GM13976 (cell line): Measurements from ENCODE around the gene SPACA9.

ENCODE experiments used
- DNase-seq: peaks from one replicate; pipeline ENCODE4 v3.0.0; 2012; ENCODE audit warnings: low spot score
- in situ Hi-C: fragments of 300-500 bp; cut with MboI; formaldehyde crosslinking; loops from one replicate; pipeline ENCODE4 v1.12.0; 2022; ENCODE audit warnings: low sequenced_read_pairs, mixed read lengths, inconsistent platforms; ENCODE audit not compliant: unreplicated experiment
- TF ChIP-seq, protein P1 (sequence below): IDR thresholded peaks from 2 replicates; pipeline ENCODE4 v1.5.1; 2012; ENCODE audit warnings: borderline replicate concordance, mild to moderate bottlenecking; ENCODE audit not compliant: insufficient read depth; ENCODE audit errors: extremely low read depth, missing control alignments, control extremely low read depth

Gene SPACA9

DNA sequence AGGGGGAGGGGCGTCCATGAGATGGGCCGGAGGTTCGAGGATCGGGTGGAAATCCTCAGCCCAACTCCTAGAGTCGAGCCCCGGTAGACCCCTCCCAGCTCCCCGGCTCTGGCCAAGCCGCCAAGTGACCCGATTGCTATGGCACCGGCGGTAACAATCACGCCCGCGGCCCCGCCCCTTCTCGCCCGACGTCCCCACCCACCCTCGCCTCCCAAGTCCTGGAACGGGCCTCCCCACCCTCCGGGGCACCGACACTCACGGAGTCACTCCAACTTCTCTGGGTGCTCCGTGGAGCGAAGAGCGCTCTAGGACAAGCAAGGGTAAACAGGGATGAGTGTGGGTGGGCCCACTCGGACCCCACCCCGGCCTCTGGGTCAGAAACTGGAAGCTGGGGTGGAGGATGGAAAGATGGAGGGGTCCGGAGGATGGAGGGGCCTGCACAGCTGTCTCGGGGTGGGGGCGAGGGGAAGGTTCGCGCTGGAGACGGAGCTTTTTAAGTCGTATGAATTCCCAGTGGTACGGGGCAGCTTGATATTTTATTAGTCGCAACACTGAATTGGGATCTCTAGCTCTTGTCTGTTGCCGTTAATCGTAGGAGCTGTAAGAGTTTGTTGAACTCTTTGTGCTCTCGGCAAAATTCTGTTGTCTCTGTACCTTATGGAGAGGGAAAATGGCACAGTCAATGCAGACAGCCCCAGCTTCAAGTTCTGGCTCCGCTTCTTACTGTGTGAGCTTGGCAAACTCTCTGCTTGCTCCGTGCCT, at the start of gene SPACA9:
Gene SPACA9, plus strand, starts transcription at position 204 of the 762 bp plus-strand sequence. CDS start 5,050 bp downstream, outside the sequence.
- TF ChIP-seq, protein P1, sequence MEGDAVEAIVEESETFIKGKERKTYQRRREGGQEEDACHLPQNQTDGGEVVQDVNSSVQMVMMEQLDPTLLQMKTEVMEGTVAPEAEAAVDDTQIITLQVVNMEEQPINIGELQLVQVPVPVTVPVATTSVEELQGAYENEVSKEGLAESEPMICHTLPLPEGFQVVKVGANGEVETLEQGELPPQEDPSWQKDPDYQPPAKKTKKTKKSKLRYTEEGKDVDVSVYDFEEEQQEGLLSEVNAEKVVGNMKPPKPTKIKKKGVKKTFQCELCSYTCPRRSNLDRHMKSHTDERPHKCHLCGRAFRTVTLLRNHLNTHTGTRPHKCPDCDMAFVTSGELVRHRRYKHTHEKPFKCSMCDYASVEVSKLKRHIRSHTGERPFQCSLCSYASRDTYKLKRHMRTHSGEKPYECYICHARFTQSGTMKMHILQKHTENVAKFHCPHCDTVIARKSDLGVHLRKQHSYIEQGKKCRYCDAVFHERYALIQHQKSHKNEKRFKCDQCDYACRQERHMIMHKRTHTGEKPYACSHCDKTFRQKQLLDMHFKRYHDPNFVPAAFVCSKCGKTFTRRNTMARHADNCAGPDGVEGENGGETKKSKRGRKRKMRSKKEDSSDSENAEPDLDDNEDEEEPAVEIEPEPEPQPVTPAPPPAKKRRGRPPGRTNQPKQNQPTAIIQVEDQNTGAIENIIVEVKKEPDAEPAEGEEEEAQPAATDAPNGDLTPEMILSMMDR = no peak
- peak; percentile 74 for DNase-seq
- in situ Hi-C loops = no loop called here

DNA sequence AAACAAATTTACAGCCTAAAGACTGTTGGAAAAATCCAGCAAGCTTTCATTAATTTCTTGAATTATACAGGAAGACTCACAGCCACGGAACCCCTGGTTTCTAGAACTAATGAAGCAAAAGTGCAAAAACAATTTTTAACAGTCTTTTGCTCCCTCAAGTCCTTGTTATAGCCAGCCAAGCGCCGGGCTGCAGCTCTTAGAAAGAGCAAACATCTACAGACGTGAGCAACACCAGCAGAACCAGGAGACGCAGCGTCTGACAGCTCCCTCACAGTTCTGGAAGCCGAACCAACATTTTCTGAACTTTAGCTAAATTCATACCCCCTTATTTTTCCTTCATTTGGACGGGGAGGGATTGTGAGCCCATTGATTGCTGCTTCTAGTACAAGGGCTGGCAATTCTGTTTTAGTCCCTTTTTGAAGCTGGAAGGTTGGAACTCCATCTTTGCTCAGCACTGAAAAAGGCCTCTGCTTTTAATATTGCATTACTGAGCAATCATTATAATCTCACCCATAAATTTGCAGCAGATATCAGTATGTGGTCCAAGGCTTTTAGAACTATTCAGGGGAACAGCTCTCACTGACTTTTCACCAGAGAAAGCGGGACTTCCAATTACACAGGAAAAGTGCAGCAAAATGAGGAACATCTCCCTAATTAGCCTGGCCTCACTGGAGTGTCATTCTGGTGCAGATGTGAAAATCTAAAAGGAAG, 46.4 kb upstream of the SPACA9 start:
- in situ Hi-C loops = no loop called here
- TF ChIP-seq, protein P1 = no peak
- no peak for DNase-seq

DNA sequence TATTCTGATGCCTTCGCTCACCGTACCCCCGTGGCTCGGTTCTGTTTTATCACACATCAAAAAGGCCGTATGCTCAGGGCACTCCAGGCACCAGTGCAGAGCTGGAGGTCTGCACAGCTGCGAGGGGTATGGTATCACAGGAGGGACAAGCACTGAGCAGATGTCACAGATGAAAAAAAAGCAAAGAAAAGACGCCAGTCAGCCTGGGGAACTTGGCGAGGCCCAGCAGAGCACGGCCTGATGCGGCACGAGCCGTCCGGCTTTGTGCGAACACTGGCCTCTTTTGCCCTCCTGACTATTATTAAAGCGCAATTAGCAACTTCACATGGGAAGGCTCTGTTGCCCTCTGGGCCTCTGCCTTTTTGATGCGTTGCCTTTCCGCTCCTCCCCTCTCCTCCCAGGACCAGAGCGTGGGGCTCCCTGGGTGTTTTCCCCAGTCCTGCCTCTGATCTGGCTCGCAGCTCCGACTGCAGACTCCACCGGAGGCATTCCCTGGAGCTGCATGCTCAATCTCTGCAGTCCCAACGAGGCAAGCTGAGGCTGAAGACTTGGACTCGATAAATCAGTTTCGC, 45.1 kb upstream of the SPACA9 start:
- in situ Hi-C loops = no loop called here
- TF ChIP-seq, protein P1 = no peak
- no peak for DNase-seq

DNA sequence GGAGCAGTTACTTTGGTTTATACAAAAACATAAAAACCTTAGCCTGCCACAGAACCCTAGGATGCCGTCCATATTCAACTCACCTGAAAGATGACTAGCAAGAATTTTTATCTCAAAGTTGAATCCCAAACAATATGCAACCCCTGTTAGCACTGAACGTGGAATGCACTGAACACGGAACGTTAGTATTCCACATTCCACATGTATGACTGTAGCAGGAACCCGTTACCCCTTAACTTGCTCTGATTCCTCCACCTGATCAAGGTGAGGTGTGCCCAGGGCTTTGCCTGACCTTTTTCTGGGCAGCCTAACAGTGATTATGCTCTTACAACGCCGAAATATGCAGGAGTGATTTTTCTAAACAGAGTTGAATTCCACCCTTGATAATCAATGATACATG, 44.4 kb upstream of the SPACA9 start:
- DNase-seq = no peak
- in situ Hi-C loops = no loop called here
- TF ChIP-seq, protein P1 = no peak

DNA sequence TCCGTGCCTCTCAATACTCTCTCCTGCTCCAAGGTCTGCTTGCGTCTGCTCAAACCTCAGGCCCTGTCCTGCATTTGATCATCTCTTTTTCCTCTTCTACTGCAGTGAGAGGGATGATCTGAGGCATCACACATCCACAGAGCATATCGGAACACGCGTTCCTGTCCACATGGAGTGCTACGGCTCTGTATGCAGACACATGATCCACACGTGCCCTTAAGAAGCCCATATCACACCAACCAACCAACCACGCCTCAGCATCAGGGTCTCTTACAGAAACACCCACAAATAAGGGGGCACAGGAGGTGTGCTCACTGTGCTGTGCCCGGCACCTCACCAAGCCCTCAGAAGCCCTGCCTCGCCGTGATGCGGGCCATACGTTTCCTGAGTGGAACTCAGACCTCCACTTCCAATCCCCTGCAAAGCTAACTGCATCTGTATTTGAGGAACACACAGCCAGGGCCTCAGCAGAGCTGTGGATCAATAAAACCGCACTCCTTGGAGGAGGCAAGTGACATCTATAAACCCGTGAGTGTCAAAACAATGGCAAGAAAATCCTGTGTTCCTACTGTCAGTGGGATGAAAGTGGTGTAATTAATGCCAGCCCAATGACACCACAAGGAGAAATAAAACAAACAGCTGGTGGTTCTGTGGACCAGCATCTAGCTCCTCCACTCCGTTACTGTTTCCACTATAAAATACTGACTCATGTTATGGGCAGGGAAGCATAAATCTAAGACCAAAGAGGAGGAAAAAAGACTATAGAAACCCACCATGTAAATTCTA, 41.0 kb upstream of the SPACA9 start:
- TF ChIP-seq, protein P1 = no peak
- in situ Hi-C loops = no loop called here
- no peak for DNase-seq

DNA sequence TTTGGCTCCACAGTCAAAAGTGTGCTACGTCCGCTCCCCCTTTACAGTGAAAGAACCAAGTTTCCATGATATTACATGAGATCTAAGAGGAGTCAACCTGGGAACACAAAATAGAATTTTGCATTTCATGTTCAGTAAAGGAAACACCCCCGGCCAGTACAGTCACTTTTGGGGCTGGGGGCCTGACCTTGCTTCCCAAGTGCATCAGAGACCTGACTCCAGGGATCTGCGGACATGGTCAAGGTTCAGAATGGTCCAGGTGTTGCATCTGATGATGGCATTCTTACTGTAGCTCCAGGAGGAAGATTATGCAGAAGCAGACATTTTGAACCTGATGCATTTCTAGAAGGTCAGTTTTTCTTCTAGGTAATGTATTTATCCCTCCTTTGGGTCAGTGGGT, 40.4 kb upstream of the SPACA9 start:
- no peak for DNase-seq
- TF ChIP-seq, protein P1 = no peak
- in situ Hi-C loops = no loop called here
